WTC11 (cell line): ENCODE results near the gene NR3C2. TPM values are rescaled to one million over a fixed set of nuclear protein-coding genes. Genes with fewer than 3 reads are reported as not detected.

ENCODE experiments used
- ATAC-seq: fragments of 200-7000 bp; cut with Tn5 transposase; 2 replicates; pipeline ENCODE4 v1.10.0; 2021; ENCODE audit warnings: mild to moderate bottlenecking, moderate library complexity
- CTCF ChIA-PET: fragments of 300-600 bp; sonication (Branson Sonifier 250); formaldehyde crosslinking; loops from one replicate; lab custom pipeline; 2021; ENCODE audit warnings: antibody characterized with exemption; lab: Charles Lee
- POLR2A ChIA-PET: fragments of 350-600 bp; sonication (Branson Sonifier 250); formaldehyde crosslinking; loops from one replicate; lab custom pipeline; 2021; ENCODE audit warnings: antibody characterized with exemption; lab: Charles Lee
- DNase-seq: peaks from one replicate; pipeline ENCODE4 v3.0.0; 2021; ENCODE audit warnings: low spot score
- H3K27ac Mint-ChIP-seq: 2 replicates; pipeline ENCODE4 v1.8.0; 2021; ENCODE audit warnings: mixed read lengths
- H3K27me3 Mint-ChIP-seq: 2 replicates; pipeline ENCODE4 v1.8.0; 2021; ENCODE audit warnings: low read depth, mild to moderate bottlenecking, moderate library complexity, mixed read lengths
- H3K36me3 Mint-ChIP-seq: 2 replicates; pipeline ENCODE4 v1.8.0; 2021; ENCODE audit warnings: mixed read lengths
- H3K4me1 Mint-ChIP-seq: 2 replicates; pipeline ENCODE4 v1.8.0; 2022; ENCODE audit warnings: mixed read lengths
- H3K4me3 Mint-ChIP-seq: 2 replicates; pipeline ENCODE4 v1.8.0; 2021; ENCODE audit warnings: mild to moderate bottlenecking, moderate library complexity, mixed read lengths
- H3K9me3 Mint-ChIP-seq: 2 replicates; pipeline ENCODE4 v1.8.0; 2021; ENCODE audit warnings: mixed read lengths
- ATF1 ChIP-seq: sonication (generic); formaldehyde crosslinking; IDR thresholded peaks from 2 replicates; pipeline ENCODE4 v1.8.1; 2023; ENCODE audit warnings: mild to moderate bottlenecking, moderate library complexity, missing genetic modification reagents
- ATF2 ChIP-seq: sonication (generic); formaldehyde crosslinking; IDR thresholded peaks from 2 replicates; pipeline ENCODE4 v1.8.1; 2022; ENCODE audit warnings: low read depth, missing genetic modification reagents, borderline replicate concordance
- ATF3 ChIP-seq: sonication (generic); formaldehyde crosslinking; conservative IDR thresholded peaks from 2 replicates; pipeline ENCODE4 v1.8.1; 2022; ENCODE audit warnings: mild to moderate bottlenecking, missing genetic modification reagents
- ERG ChIP-seq: fragments of 250-450 bp; sonication (Bioruptor Pico); IDR thresholded peaks from 2 replicates; pipeline ENCODE4 v1.8.0; 2021; ENCODE audit warnings: mild to moderate bottlenecking
- FOXK1 ChIP-seq: sonication (generic); formaldehyde crosslinking; IDR thresholded peaks from 2 replicates; pipeline ENCODE4 v1.8.0; 2022; ENCODE audit warnings: mild to moderate bottlenecking, moderate library complexity, missing genetic modification reagents
- GABPB1 ChIP-seq: sonication (generic); formaldehyde crosslinking; IDR thresholded peaks from 2 replicates; pipeline ENCODE4 v1.8.1; 2023; ENCODE audit warnings: mild to moderate bottlenecking, missing genetic modification reagents
- GRHL2 ChIP-seq: fragments of 250-450 bp; sonication (Bioruptor Pico); IDR thresholded peaks from 2 replicates; pipeline ENCODE4 v1.8.0; 2022; ENCODE audit warnings: mild to moderate bottlenecking, moderate library complexity; ENCODE audit not compliant: insufficient replicate concordance, severe bottlenecking
- NFYB ChIP-seq: sonication (generic); formaldehyde crosslinking; conservative IDR thresholded peaks from 2 replicates; pipeline ENCODE4 v1.8.0; 2022; ENCODE audit warnings: low read depth, missing genetic modification reagents
- OVOL2 ChIP-seq: fragments of 250-450 bp; sonication (Bioruptor Pico); IDR thresholded peaks from 2 replicates; pipeline ENCODE4 v1.9.0; 2021; ENCODE audit warnings: mild to moderate bottlenecking, borderline replicate concordance
- PRDM15 ChIP-seq: sonication (generic); formaldehyde crosslinking; IDR thresholded peaks from 2 replicates; pipeline ENCODE4 v1.8.0; 2022; ENCODE audit warnings: missing genetic modification reagents
- USF2 ChIP-seq: sonication (generic); formaldehyde crosslinking; IDR thresholded peaks from 2 replicates; pipeline ENCODE4 v1.8.1; 2023; ENCODE audit warnings: mild to moderate bottlenecking, missing genetic modification reagents, moderate library complexity
- ZBTB43 ChIP-seq: sonication (generic); formaldehyde crosslinking; IDR thresholded peaks from 2 replicates; pipeline ENCODE4 v1.8.1; 2023; ENCODE audit warnings: mild to moderate bottlenecking, missing genetic modification reagents
- ZNF121 ChIP-seq: sonication (generic); formaldehyde crosslinking; IDR thresholded peaks from 2 replicates; pipeline ENCODE4 v1.8.0; 2023; ENCODE audit warnings: missing genetic modification reagents
- ZNF232 ChIP-seq: sonication (generic); formaldehyde crosslinking; IDR thresholded peaks from 2 replicates; pipeline ENCODE4 v1.8.0; 2022; ENCODE audit warnings: mild to moderate bottlenecking, missing genetic modification reagents
- ZNF263 ChIP-seq: sonication (generic); formaldehyde crosslinking; IDR thresholded peaks from 2 replicates; pipeline ENCODE4 v1.8.1; 2022; ENCODE audit warnings: low read depth, mild to moderate bottlenecking, moderate library complexity, missing genetic modification reagents
- ZNF317 ChIP-seq: sonication (generic); formaldehyde crosslinking; IDR thresholded peaks from 2 replicates; pipeline ENCODE4 v1.8.1; 2023; ENCODE audit warnings: low read depth, mild to moderate bottlenecking, moderate library complexity, missing genetic modification reagents, borderline replicate concordance
- ZNF425 ChIP-seq: fragments of 250-450 bp; sonication (Bioruptor Pico); conservative IDR thresholded peaks from 2 replicates; pipeline ENCODE4 v1.9.0; 2021; ENCODE audit warnings: mild to moderate bottlenecking
- ZSCAN18 ChIP-seq: fragments of 250-450 bp; sonication (Bioruptor Pico); IDR thresholded peaks from 2 replicates; pipeline ENCODE4 v2.1.2; 2022; ENCODE audit warnings: mild to moderate bottlenecking, moderate library complexity
- total RNA-seq: library from RNA; stranded (reverse); gene quantifications from 3 replicates; pipeline ENCODE4 v1.2.3, GENCODE V29; 2021

Gene NR3C2
- total RNA-seq, 1 experiment from 2014 or later = 2.8 TPM

GRCh38 chr4:148335133-148335532, 107.1 kb downstream of the NR3C2 start (continued):
- TF ChIP-seq PRDM15 (CRISPR knock-in tag) = no peak

GRCh38 chr4:148333265-148333664, 108.9 kb downstream of the NR3C2 start:
- CTCF ChIA-PET = no interaction called here
- Mint-ChIP-seq H3K4me3 (no peak overlapping the region), H3K9me3 (no peaks in the 10 kb centered on the region), H3K27ac (no peak overlapping the region), H3K27me3 (no peaks in the 10 kb centered on the region), H3K36me3 (no peaks in the 10 kb centered on the region), H3K4me1 (peaks cover 12% of the 10 kb centered on the region)
- ATAC-seq (peak; percentile 68), DNase-seq (no peak)
- POLR2A ChIA-PET = no interaction called here
- peak; percentile 49; the same call in 1 of the 2 replicates for TF ChIP-seq USF2 (CRISPR knock-in tag)
- no peak for TF ChIP-seq ATF3 (CRISPR knock-in tag)

GRCh38 chr4:148332486-148332885, 109.7 kb downstream of the NR3C2 start:
- ChIA-PET POLR2A (no interaction called here), CTCF (no interaction called here)
- Mint-ChIP-seq H3K27ac (no peak overlapping the region), H3K9me3 (no peaks in the 10 kb centered on the region), H3K4me1 (peaks cover 12% of the 10 kb centered on the region), H3K4me3 (no peak overlapping the region), H3K36me3 (no peaks in the 10 kb centered on the region), H3K27me3 (no peaks in the 10 kb centered on the region)
- ATAC-seq = no peak
- DNase-seq = no peak
- TF ChIP-seq ZSCAN18 (CRISPR knock-in tag) (no peak), NFYB (no peak), ZNF425 (CRISPR knock-in tag) (no peak), ZNF263 (CRISPR knock-in tag) (no peak), OVOL2 (no peak), ZNF317 (no peak), ATF1 (CRISPR knock-in tag) (no peak), ZBTB43 (CRISPR knock-in tag) (no peak), ZNF232 (CRISPR knock-in tag) (no peak), GABPB1 (CRISPR knock-in tag) (no peak), ATF2 (CRISPR knock-in tag) (no peak), ATF3 (CRISPR knock-in tag) (no peak), FOXK1 (CRISPR knock-in tag) (no peak), GRHL2 (CRISPR knock-in tag) (no peak), ZNF121 (CRISPR knock-in tag) (no peak), ERG (CRISPR knock-in tag) (no peak)
